Measurements from ENCODE around the gene OR7G1.

Gene OR7G1

DNA sequence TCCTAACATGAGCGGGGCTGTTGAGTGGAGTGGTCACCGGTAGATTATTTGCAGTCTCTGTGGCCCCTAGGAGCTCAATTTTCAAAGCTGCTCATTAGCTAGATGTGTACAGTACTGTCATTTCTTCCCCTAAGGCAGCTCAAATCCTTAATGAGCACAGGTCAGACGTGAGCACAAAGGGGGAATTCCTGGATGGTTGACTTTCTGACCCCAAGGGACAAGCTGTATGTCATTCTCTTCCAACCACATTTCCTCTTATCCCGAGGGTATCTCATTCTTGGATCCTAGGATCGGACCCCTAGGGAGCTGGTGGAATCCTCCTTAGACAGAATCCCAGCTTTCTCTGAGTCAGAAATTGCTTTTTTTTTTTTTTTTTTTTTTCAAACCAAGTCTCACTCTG, 16.9 kb upstream of the OR7G1 start:
- TF ChIP-seq, protein P1, sequence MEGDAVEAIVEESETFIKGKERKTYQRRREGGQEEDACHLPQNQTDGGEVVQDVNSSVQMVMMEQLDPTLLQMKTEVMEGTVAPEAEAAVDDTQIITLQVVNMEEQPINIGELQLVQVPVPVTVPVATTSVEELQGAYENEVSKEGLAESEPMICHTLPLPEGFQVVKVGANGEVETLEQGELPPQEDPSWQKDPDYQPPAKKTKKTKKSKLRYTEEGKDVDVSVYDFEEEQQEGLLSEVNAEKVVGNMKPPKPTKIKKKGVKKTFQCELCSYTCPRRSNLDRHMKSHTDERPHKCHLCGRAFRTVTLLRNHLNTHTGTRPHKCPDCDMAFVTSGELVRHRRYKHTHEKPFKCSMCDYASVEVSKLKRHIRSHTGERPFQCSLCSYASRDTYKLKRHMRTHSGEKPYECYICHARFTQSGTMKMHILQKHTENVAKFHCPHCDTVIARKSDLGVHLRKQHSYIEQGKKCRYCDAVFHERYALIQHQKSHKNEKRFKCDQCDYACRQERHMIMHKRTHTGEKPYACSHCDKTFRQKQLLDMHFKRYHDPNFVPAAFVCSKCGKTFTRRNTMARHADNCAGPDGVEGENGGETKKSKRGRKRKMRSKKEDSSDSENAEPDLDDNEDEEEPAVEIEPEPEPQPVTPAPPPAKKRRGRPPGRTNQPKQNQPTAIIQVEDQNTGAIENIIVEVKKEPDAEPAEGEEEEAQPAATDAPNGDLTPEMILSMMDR (IDR thresholded peaks at IDR 0.05; ENCODE audit: insufficient read depth, missing control alignments): no peak
- FAIRE-seq (no peak), DNase-seq (ENCODE audit: insufficient read length, low spot score) (no peak)

DNA sequence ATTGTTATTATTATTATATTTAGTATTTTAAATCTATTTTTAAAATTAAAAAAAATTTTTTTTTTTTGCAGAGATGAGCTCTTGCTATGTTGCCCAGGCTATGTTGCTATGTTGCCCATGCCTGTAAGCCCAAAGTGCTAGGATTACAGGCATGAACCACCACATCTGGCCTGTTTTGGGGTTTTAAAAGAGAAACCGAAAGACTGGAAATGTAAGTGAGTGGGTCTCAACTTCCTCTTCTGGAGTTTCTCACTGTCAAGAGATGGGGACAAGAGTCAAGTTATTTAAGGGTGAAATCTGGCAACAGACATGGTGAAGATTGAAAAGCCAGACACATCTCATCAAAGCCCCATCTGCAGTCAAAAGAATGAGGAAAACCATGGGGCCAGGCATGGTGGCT, 15.4 kb upstream of the OR7G1 start:
- DNase-seq (ENCODE audit: insufficient read length, low spot score) (no peak), FAIRE-seq (no peak)
- TF ChIP-seq, protein P1 (IDR thresholded peaks at IDR 0.05; ENCODE audit: insufficient read depth, missing control alignments): no peak

DNA sequence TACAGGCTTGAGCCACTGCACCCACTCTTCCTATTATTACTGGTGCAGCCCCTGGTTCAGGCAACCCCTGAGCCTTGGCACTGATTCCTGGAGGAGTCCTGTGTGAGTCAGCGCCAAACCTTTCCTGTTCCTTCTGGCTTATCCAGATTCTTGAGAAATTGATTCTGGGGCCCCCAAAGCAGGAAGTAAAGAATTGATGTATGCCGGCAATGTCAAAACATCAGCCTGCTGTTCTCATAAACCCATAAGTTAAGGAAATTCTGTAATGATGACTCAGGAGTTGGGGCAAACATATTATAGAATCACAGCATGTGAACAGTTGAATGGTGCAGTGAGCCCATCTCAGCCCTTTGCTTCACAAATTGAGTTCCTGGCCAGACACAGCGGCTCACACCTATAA, 12.6 kb upstream of the OR7G1 start:
- FAIRE-seq: no peak
- TF ChIP-seq, protein P1 (IDR thresholded peaks at IDR 0.05; ENCODE audit: insufficient read depth, missing control alignments): no peak
- DNase-seq (ENCODE audit: insufficient read length, low spot score): no peak

DNA sequence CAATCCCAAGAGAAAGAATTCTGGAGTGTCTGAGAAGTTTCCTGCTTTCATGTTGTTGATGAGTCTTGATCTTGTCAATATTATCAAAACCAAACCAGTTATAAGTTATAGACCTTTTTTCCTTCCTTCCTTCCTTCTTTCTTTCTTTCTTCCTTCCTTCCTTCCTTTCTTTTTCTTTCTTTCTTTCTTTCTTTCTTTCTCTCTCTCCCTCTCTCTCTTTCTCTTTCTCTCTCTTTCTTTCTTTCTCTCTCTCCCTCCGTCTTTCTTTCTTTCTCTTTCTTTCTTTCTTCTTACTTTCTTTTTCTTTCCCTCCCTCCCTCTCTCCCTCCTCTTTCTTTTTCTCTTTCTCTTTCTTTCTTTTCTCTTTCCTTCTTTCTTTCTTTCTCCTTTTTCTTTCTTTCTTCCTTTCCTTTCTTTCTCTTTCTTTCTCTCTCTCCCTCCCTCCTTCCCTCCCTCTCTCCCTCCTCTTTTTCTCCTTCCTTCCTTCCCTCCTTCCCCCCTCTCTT, 11.4 kb upstream of the OR7G1 start, which contains the start of gene OR7G3:
Gene OR7G3, minus strand, starts transcription at position 51 of the 506 bp plus-strand sequence. Its CDS starts 0 bp downstream, at position 51.
- TF ChIP-seq, protein P1 (IDR thresholded peaks at IDR 0.05; ENCODE audit: insufficient read depth, missing control alignments): no peak
- no peak for FAIRE-seq
- no peak for DNase-seq (ENCODE audit: insufficient read length, low spot score)

DNA sequence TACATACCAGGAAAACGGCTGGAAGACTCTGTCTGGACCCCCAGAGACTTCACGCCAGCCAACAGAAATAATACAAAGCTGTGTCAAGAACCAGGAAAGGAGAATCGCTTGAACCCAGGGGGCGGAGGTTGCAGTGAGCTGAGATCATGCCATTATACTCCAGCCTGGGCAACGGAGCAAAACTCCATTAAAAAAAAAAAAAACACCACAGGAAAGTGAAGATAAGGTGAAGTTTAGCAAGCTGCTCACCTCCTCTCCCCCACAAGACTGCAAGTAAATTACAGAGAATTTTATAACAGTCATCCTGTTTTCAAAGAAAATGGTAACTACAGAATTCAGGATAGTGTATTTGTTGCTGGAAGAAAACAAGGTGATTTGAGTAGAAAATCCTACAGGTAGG, 984 bp upstream of the OR7G1 start:
- FAIRE-seq (no peak), DNase-seq (ENCODE audit: insufficient read length, low spot score) (no peak)
- TF ChIP-seq, protein P1 (IDR thresholded peaks at IDR 0.05; ENCODE audit: insufficient read depth, missing control alignments): no peak

DNA sequence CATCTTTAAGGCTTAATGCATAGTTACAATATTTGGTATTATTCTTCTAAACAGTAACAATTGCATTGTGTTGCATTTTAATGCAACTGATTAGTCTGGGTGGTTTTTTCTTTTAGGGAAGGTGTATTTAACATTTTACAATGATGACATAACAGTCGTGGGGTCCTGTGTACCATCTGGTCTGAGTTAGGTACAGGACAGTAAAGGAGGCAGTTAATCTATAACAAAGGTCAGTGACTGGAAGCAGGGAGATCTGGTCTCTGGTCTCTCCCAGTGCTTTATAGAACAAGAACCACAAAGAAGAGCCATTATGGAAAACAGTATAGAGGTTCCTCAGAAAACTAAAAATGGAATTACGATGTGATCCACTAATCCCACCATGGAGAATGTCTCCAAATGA, 5.6 kb downstream of the OR7G1 start:
- DNase-seq (ENCODE audit: insufficient read length, low spot score): no peak
- TF ChIP-seq, protein P1 (IDR thresholded peaks at IDR 0.05; ENCODE audit: insufficient read depth, missing control alignments): no peak
- FAIRE-seq: no peak

DNA sequence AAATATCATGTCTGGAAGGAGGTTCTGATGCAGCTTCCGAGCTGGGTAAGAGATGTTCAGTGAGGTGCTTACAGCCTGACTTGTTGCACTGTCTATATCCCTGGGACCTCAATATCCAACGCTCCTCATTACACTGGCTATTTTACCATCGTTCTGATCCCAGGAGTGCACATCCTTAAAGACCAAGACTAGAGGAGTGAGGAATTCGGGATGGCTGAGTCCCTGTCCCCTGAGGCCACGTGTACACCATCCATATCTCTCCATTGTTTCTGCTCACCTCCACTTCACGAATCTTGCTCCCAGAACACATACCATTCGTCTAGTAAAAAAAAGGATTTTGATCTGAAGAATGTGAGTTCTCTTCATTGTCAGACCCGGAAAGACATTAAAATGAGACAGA, 8.2 kb downstream of the OR7G1 start, which contains the start of gene OR7G2:
Gene OR7G2, minus strand, starts transcription at position 101 of the 400 bp plus-strand sequence. CDS start 4,232 bp downstream, outside the sequence.
- TF ChIP-seq, protein P1 (IDR thresholded peaks at IDR 0.05; ENCODE audit: insufficient read depth, missing control alignments): no peak
- FAIRE-seq (no peak), DNase-seq (ENCODE audit: insufficient read length, low spot score) (no peak)

Measured in D721Med (cell line).